Tibial nerve (tissue), 3 donors: ENCODE data around the gene FLYWCH1.

Experiments used
- POLR2A ChIP-seq, 2 donors: fragments of 450-650 bp; IDR thresholded peaks; one replicate each; pipeline ENCODE4 v1.6.1; 2017; ENCODE audit warnings: antibody characterized with exemption in 2 of 2, mild to moderate bottlenecking in 2 of 2, moderate library complexity in 2 of 2
- TF ChIP-seq, protein P1 (sequence below), 5 experiments: fragments of 200-600 bp in 3 of 5; fragments of 450-650 bp in 2 of 5; sonication (generic) in 3 of 5; IDR thresholded peaks; one replicate each; pipeline ENCODE4 v1.5.1; 2016 to 2019; ENCODE audit warnings: antibody characterized with exemption in 5 of 5, mild to moderate bottlenecking in 3 of 5, moderate library complexity in 2 of 5

DNA sequence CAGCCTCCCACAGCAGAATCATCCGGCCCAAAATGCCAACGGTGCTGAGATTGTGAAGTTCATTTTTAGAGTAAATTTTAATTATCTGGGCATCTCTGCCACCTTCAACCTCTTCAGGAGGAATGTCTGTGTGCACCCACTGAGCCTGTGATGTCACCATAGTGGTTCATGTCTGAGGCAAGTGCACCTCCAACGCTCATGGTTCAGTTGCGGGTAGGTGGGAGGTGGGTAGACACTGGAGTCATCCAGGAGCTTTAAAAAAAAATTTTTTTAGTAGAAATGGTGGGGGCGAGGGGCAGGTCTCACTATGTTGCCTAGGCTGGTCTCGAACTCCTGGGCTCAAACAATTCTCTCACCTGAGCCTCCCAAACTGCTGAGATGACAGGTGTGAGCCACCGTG, 1.9 kb downstream of the FLYWCH1 start:
- TF ChIP-seq, protein P1, sequence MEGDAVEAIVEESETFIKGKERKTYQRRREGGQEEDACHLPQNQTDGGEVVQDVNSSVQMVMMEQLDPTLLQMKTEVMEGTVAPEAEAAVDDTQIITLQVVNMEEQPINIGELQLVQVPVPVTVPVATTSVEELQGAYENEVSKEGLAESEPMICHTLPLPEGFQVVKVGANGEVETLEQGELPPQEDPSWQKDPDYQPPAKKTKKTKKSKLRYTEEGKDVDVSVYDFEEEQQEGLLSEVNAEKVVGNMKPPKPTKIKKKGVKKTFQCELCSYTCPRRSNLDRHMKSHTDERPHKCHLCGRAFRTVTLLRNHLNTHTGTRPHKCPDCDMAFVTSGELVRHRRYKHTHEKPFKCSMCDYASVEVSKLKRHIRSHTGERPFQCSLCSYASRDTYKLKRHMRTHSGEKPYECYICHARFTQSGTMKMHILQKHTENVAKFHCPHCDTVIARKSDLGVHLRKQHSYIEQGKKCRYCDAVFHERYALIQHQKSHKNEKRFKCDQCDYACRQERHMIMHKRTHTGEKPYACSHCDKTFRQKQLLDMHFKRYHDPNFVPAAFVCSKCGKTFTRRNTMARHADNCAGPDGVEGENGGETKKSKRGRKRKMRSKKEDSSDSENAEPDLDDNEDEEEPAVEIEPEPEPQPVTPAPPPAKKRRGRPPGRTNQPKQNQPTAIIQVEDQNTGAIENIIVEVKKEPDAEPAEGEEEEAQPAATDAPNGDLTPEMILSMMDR (IDR thresholded peaks at IDR 0.05): no peak
- no peak for TF ChIP-seq POLR2A (IDR thresholded peaks at IDR 0.05)
